AG10803 (cell line): ENCODE results near the gene PSME4.

Source experiments
- DNase-seq: peaks from one replicate; pipeline ENCODE4 v3.0.0; 2010; ENCODE audit warnings: low read depth
- H3K4me3 ChIP-seq: 2 replicates; pipeline ENCODE4 v1.5.1; 2011; ENCODE audit warnings: mild to moderate bottlenecking, low read length, control low read depth
- CTCF ChIP-seq: conservative IDR thresholded peaks from 2 replicates; pipeline ENCODE4 v1.5.1; 2011; ENCODE audit warnings: mild to moderate bottlenecking, low read length, control low read depth, inconsistent platforms

The PSME4 gene

GRCh38 chr2:53989210-53989862 lies 18.5 kb upstream of the PSME4 start:
- no peak overlapping the region for H3K4me3 ChIP-seq
- TF ChIP-seq CTCF: no peak
- no peak for DNase-seq

- no peak overlapping the region for H3K4me3 ChIP-seq
- DNase-seq: no peak
- no peak for TF ChIP-seq CTCF
Measured at GRCh38 chr2:53987336-53987921, 16.6 kb upstream of the PSME4 start.

- TF ChIP-seq CTCF: no peak
- no peak for DNase-seq
- no peak overlapping the region for H3K4me3 ChIP-seq
Measured at GRCh38 chr2:53985646-53986045, 14.9 kb upstream of the PSME4 start.

GRCh38 chr2:53969968-53970723 lies 647 bp downstream of the PSME4 start:
- DNase-seq: peak; percentile 30
- peak overlapping the region; percentile 98 for H3K4me3 ChIP-seq
- no peak for TF ChIP-seq CTCF

- peak overlapping the region; percentile 98 for H3K4me3 ChIP-seq
- no peak for TF ChIP-seq CTCF
- DNase-seq: peak; percentile 69
Measured at GRCh38 chr2:53969285-53969967, 1.4 kb downstream of the PSME4 start.

GRCh38 chr2:53964987-53965687 lies 5.7 kb downstream of the PSME4 start:
- no peak overlapping the region for H3K4me3 ChIP-seq
- TF ChIP-seq CTCF: no peak
- no peak for DNase-seq
